Naive thymus-derived CD8-positive, alpha-beta T cell (primary cell): ENCODE data around the gene DNAH3. TPM values are rescaled to one million over a fixed set of nuclear protein-coding genes. Genes with fewer than 3 reads are reported as not detected.
"Not testable (repeated sequence)": the region's sequence is repeated elsewhere in the genome, so short reads cannot be mapped to it uniquely, and the experiment has no call there.

ENCODE experiments used
- ATAC-seq, 2 donors: fragments of 150-1000 bp; cut with Tn5 transposase in 1 of 2; sonication (Bioruptor Pico), chemical (Tn5 transposase) in 1 of 2; 1 replicate in 1 of 2; 2 replicates in 1 of 2; pipeline ENCODE4 v1.10.0; 2021; ENCODE audit warnings: mild to moderate bottlenecking in 2 of 2, moderate library complexity in 2 of 2
- POLR2A ChIA-PET: fragments of 350-600 bp; sonication (Branson Sonifier 250); formaldehyde crosslinking; loops from one replicate; lab custom pipeline; 2021; ENCODE audit warnings: antibody characterized with exemption; lab: Charles Lee
- DNase-seq, 10 donors: peaks; one replicate each; pipeline versions ENCODE4 v3.0.0 to v3.0.0-alpha.2; 2020 to 2022
- H3K27ac Mint-ChIP-seq, 10 donors: one replicate each; pipeline ENCODE4 v1.8.0; 2020 to 2022; ENCODE audit warnings: mild to moderate bottlenecking in 10 of 10, mixed read lengths in 10 of 10, moderate library complexity in 4 of 10, inconsistent platforms in 1 of 10
- H3K27me3 Mint-ChIP-seq, 5 donors: one replicate each; pipeline ENCODE4 v1.8.0; 2021 to 2022; ENCODE audit warnings: mixed read lengths in 5 of 5
- H3K36me3 Mint-ChIP-seq, 3 donors: one replicate each; pipeline ENCODE4 v1.8.0; 2020 to 2022; ENCODE audit warnings: mixed read lengths in 3 of 3, mild to moderate bottlenecking in 2 of 3, inconsistent platforms in 1 of 3
- H3K4me1 Mint-ChIP-seq, 4 donors: one replicate each; pipeline ENCODE4 v1.8.0; 2021 to 2022; ENCODE audit warnings: mixed read lengths in 4 of 4
- H3K4me3 Mint-ChIP-seq, 10 donors: one replicate each; pipeline ENCODE4 v1.8.0; 2020 to 2022; ENCODE audit warnings: mild to moderate bottlenecking in 10 of 10, mixed read lengths in 10 of 10, moderate library complexity in 6 of 10, inconsistent platforms in 1 of 10
- H3K9me3 Mint-ChIP-seq, 9 donors: one replicate each; pipeline ENCODE4 v1.8.0; 2020 to 2022; ENCODE audit warnings: mixed read lengths in 9 of 9, mild to moderate bottlenecking in 3 of 9, inconsistent platforms in 1 of 9, moderate library complexity in 1 of 9
- polyA plus RNA-seq, 3 donors: library from polyadenylated mRNA; unstranded; fragments of 300-500 nt; fragmentation: Illumina TruSeq; gene quantifications; one replicate each; pipeline ENCODE4 v1.2.3, GENCODE V29; 2021
- total RNA-seq, 8 experiments: library from RNA in 2 of 8; stranded (reverse) in 2 of 8; gene quantifications; one replicate each; pipeline ENCODE4 v1.2.3 and lab custom pipeline; 2021 to 2026

DNAH3 gene
- total and polyA plus RNA-seq, 5 experiments from 2014 or later: not detected

- POLR2A ChIA-PET: no interaction called here
- no peak for DNase-seq
- H3K27me3 Mint-ChIP-seq: peaks cover 9 to 30% (median 22%) of the 10 kb centered on the region in 5 donors
- no peak for ATAC-seq
- H3K27ac Mint-ChIP-seq: no peak overlapping the region
- H3K4me3 Mint-ChIP-seq: no peak overlapping the region
- H3K36me3 Mint-ChIP-seq: no peaks in the 10 kb centered on the region
- H3K4me1 Mint-ChIP-seq: peaks cover 0 to 6% (median 0%) of the 10 kb centered on the region in 4 donors
- no peaks in the 10 kb centered on the region for H3K9me3 Mint-ChIP-seq
These were observed 50.2 kb downstream of the DNAH3 start for GRCh38 chr16:21100447-21100846.

- no peak for DNase-seq
- POLR2A ChIA-PET: no interaction called here
- H3K36me3 Mint-ChIP-seq: no peaks in the 10 kb centered on the region
- no peak overlapping the region for H3K27ac Mint-ChIP-seq
- H3K27me3 Mint-ChIP-seq: peaks cover 11 to 30% (median 25%) of the 10 kb centered on the region in 5 donors
- no peak overlapping the region for H3K4me3 Mint-ChIP-seq
- ATAC-seq: no peak
- peaks cover 0 to 18% (median 10%) of the 10 kb centered on the region in 9 donors for H3K9me3 Mint-ChIP-seq
- no peaks in the 10 kb centered on the region for H3K4me1 Mint-ChIP-seq
These were observed 53.5 kb downstream of the DNAH3 start for GRCh38 chr16:21097151-21097550.

DNA sequence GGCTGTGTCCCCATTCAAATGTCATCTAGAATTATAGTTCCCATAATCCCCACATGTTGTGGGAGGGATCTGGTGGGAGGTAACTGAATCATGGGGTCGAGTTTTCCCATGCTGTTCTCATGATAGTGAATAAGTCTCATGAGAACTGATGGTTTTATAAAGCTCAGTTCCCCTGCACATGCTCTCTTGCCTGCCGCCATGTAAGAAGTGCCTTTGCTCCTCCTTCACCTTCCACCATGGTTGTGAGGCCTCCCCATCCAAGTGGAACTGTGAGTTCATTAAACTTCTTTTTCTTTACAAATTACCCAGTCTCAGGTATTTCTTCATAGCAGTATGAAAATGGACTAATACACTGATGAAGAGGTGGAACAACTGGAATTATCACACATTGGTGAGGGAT is 55.9 kb downstream of the DNAH3 start:
- peaks cover 9 to 42% (median 26%) of the 10 kb centered on the region in 5 donors for H3K27me3 Mint-ChIP-seq
- DNase-seq, H3K4me1 Mint-ChIP-seq, H3K27ac Mint-ChIP-seq, H3K36me3 Mint-ChIP-seq, ATAC-seq, POLR2A ChIA-PET: not testable (repeated sequence)
- H3K4me3 Mint-ChIP-seq: peak overlapping the region in 1 of 10 donors; percentile 68
- H3K9me3 Mint-ChIP-seq: peaks cover 0 to 26% (median 13%) of the 10 kb centered on the region in 9 donors

DNA sequence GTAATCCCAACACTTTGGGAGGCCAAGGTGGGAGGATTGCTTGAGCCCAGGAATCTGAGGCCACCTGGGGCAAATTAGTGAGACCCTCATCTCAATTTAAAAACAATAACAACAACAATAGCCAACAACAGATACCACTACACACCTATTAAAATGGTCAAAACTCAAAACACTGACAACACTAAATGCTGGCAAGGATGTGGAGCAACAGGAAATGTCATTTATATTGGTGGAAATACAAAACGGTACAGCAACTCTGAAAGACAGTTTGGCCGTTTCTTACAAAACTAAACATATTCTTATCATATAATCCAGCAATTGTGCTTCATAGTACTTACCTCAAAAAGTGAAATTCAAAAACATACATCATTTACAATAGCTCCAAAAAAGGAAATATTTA is 57.7 kb downstream of the DNAH3 start:
- peaks cover 0 to 35% (median 13%) of the 10 kb centered on the region in 9 donors for H3K9me3 Mint-ChIP-seq
- POLR2A ChIA-PET: no interaction called here
- no peak overlapping the region for H3K4me3 Mint-ChIP-seq
- DNase-seq (no peak), ATAC-seq (no peak)
- H3K36me3 Mint-ChIP-seq: peaks cover 0 to 11% (median 5%) of the 10 kb centered on the region in 3 donors
- H3K27ac Mint-ChIP-seq: no peak overlapping the region
- no peaks in the 10 kb centered on the region for H3K4me1 Mint-ChIP-seq
- peaks cover 4 to 60% (median 31%) of the 10 kb centered on the region in 5 donors for H3K27me3 Mint-ChIP-seq

GRCh38 chr16:21088646-21089538 is 61.8 kb downstream of the DNAH3 start:
- DNase-seq: no peak
- no peak for ATAC-seq
- Mint-ChIP-seq H3K27ac (no peak overlapping the region), H3K27me3 (peaks cover 1 to 46% (median 24%) of the 10 kb centered on the region in 5 donors), H3K4me3 (no peak overlapping the region), H3K36me3 (peaks cover 0 to 11% (median 5%) of the 10 kb centered on the region in 3 donors), H3K9me3 (peaks cover 0 to 23% (median 6%) of the 10 kb centered on the region in 9 donors), H3K4me1 (no peaks in the 10 kb centered on the region)
- POLR2A ChIA-PET: no interaction called here

DNA sequence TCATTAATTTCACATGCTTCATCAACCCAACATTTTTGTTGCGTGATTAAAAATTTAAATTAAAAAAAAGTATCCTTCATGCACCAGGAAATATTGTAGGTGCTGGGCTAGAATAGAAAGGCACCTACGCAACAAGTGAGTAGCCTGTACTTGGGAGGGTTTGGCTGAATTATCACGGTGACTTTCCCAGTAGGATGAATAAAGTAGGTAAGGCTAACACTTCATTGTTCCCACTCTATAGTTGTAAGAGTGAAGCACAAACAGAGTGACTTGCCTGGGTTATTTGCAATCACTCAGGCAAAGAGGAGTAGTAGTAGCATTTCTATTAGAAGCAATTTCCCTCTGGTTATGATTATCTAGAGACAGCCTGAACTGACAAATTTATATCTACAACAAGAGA is 62.5 kb downstream of the DNAH3 start:
- ATAC-seq (no peak), DNase-seq (no peak)
- peaks cover 1 to 44% (median 24%) of the 10 kb centered on the region in 5 donors for H3K27me3 Mint-ChIP-seq
- no peak overlapping the region for H3K4me3 Mint-ChIP-seq
- peaks cover 0 to 17% (median 5%) of the 10 kb centered on the region in 9 donors for H3K9me3 Mint-ChIP-seq
- no peaks in the 10 kb centered on the region for H3K4me1 Mint-ChIP-seq
- POLR2A ChIA-PET: no interaction called here
- H3K36me3 Mint-ChIP-seq: peaks cover 0 to 11% (median 5%) of the 10 kb centered on the region in 3 donors
- no peak overlapping the region for H3K27ac Mint-ChIP-seq

DNA sequence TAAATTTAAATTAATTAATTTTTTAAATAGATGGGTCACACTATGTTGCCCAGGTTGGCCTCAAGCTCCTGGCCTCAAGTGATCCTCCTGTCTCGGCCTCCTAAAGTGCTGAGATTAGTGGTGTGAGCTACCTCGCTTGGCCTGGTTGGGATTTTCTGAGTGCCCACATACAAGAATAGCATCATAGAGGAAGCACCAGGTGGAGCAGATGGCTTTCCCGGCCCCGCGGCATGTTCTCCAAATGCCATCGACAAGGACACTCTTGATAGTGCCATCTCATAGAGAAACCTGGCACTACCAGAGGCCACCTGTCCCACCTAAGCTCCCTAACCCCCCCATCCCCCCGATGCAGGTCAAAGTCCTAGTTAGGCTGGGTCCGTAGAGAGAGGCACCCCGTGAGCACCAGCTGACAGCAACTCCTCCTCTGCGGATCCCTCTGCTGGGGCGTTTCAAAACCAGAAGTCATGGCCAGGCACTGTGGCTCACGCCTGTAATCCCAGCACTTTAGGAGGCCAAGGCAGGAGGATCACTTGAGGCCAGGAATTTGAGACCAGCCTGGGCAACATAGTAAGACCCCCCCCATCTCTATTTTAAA is 65.9 kb downstream of the DNAH3 start:
- H3K36me3 Mint-ChIP-seq: peaks cover 0 to 4% (median 4%) of the 10 kb centered on the region in 3 donors
- H3K9me3 Mint-ChIP-seq: peaks cover 0 to 8% (median 0%) of the 10 kb centered on the region in 9 donors
- no peak overlapping the region for H3K27ac Mint-ChIP-seq
- POLR2A ChIA-PET: no interaction called here
- ATAC-seq (no peak), DNase-seq (no peak)
- H3K4me3 Mint-ChIP-seq: no peak overlapping the region
- no peaks in the 10 kb centered on the region for H3K4me1 Mint-ChIP-seq
- peaks cover 0 to 32% (median 14%) of the 10 kb centered on the region in 5 donors for H3K27me3 Mint-ChIP-seq

- POLR2A ChIA-PET: no interaction called here
- DNase-seq (peak in 9 of 10 donors; percentile 4 to 44 (median 27)), ATAC-seq (peak in 1 of 2 donors; percentile 47)
- peak overlapping the region in 2 of 10 donors; percentile 8 to 47 for H3K27ac Mint-ChIP-seq
- H3K27me3 Mint-ChIP-seq: peaks cover 0 to 23% (median 11%) of the 10 kb centered on the region in 5 donors
- H3K9me3 Mint-ChIP-seq: no peaks in the 10 kb centered on the region
- H3K36me3 Mint-ChIP-seq: no peaks in the 10 kb centered on the region
- H3K4me1 Mint-ChIP-seq: no peaks in the 10 kb centered on the region
- H3K4me3 Mint-ChIP-seq: no peak overlapping the region
These were observed 66.8 kb downstream of the DNAH3 start for GRCh38 chr16:21083729-21084268.

- Mint-ChIP-seq H3K4me3 (no peak overlapping the region), H3K27me3 (peaks cover 0 to under 1% (median 0%) of the 10 kb centered on the region in 5 donors), H3K9me3 (no peaks in the 10 kb centered on the region), H3K36me3 (no peaks in the 10 kb centered on the region), H3K4me1 (no peaks in the 10 kb centered on the region), H3K27ac (no peak overlapping the region)
- DNase-seq: no peak
- no peak for ATAC-seq
- POLR2A ChIA-PET: no interaction called here
These were observed 69.3 kb downstream of the DNAH3 start for GRCh38 chr16:21081329-21081728.

DNA sequence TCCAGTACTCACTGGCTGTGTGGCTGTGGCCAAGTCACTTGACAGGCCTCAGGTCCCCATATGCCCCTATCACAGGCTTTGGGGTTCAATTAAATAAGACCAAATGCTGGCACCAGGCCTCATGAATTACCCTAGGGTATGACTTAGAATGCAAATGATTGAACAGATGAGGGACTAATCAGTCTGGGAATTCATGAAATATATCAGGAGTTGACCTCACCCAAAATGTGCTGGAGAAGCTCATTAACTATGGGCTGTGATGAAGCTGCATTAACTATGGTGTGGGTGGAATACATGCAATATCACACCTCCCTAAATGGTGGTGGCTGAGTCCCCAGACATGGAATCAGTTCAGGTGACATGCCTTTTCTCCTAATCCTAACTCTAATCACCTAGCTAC is 72.1 kb downstream of the DNAH3 start:
- H3K36me3 Mint-ChIP-seq: no peaks in the 10 kb centered on the region
- no peaks in the 10 kb centered on the region for H3K9me3 Mint-ChIP-seq
- no peaks in the 10 kb centered on the region for H3K4me1 Mint-ChIP-seq
- H3K27me3 Mint-ChIP-seq: peaks cover 0 to 1% (median 0%) of the 10 kb centered on the region in 5 donors
- DNase-seq: no peak
- ATAC-seq: no peak
- no peak overlapping the region for H3K4me3 Mint-ChIP-seq
- H3K27ac Mint-ChIP-seq: no peak overlapping the region
- POLR2A ChIA-PET: no interaction called here

DNA sequence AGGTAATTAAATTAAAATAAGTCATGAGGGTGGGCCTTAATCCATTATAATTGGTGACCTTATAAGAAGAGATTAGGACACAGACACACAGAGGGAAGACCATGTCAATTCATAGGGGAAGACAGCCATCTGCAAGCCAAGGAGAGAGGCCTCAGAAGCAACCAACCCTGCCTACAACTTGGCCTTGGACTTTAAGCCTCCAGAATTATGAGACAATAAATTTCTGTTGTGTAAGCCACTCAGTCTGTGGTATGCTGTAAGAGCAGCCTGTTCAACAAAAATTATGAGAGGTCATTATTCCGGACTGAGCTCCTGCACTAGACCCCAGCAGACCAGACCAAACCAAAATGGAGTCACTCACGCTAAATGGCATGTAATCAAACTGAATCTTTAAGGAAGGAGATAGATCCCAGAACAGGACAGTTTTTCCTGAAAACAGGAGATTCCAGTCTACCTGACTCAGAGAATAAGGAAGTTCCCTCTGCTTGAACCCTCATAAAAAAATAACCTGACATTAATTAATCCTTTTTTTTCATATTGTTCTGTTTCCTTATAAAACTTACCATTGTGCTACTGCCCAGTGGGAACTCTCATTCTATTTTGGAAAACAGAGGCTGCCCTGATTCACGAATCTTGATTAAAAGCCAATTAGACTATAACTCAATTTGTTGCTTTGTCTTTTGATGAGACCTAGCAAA is 74.3 kb downstream of the DNAH3 start:
- Mint-ChIP-seq H3K27ac (no peak overlapping the region), H3K9me3 (no peaks in the 10 kb centered on the region), H3K4me1 (no peaks in the 10 kb centered on the region), H3K27me3 (peaks cover 0 to 1% (median 0%) of the 10 kb centered on the region in 5 donors), H3K4me3 (no peak overlapping the region), H3K36me3 (no peaks in the 10 kb centered on the region)
- DNase-seq (no peak), ATAC-seq (no peak)
- POLR2A ChIA-PET: no interaction called here

- H3K36me3 Mint-ChIP-seq: no peaks in the 10 kb centered on the region
These were observed 75.4 kb downstream of the DNAH3 start for GRCh38 chr16:21075252-21075651.

More at GRCh38 chr16:21075252-21075651, 75.4 kb downstream of the DNAH3 start:
- no peak for DNase-seq
- Mint-ChIP-seq H3K9me3 (no peaks in the 10 kb centered on the region), H3K27ac (no peak overlapping the region), H3K4me1 (no peaks in the 10 kb centered on the region), H3K27me3 (peaks cover 0 to 1% (median 0%) of the 10 kb centered on the region in 5 donors), H3K4me3 (no peak overlapping the region)
- POLR2A ChIA-PET: no interaction called here
- ATAC-seq: no peak
